Stimulated activated CD4-positive, alpha-beta T cell treated with anti-CD3 and anti-CD28 coated beads, Interleukin-1b, Interleukin-23, amount 100 ng/mL, for 48 hours (primary cell): Measurements from ENCODE around the gene KCND1.
A peak's percentile ranks its signal among the peaks of the same experiment; 100 is the strongest.

Source experiments
- DNase-seq: peaks from one replicate; pipeline ENCODE4 v3.0.0-alpha.2; 2020

The KCND1 gene

GRCh38 chrX:48974033-48974432 is 2.4 kb upstream of the KCND1 start:
- DNase-seq = no peak

DNA sequence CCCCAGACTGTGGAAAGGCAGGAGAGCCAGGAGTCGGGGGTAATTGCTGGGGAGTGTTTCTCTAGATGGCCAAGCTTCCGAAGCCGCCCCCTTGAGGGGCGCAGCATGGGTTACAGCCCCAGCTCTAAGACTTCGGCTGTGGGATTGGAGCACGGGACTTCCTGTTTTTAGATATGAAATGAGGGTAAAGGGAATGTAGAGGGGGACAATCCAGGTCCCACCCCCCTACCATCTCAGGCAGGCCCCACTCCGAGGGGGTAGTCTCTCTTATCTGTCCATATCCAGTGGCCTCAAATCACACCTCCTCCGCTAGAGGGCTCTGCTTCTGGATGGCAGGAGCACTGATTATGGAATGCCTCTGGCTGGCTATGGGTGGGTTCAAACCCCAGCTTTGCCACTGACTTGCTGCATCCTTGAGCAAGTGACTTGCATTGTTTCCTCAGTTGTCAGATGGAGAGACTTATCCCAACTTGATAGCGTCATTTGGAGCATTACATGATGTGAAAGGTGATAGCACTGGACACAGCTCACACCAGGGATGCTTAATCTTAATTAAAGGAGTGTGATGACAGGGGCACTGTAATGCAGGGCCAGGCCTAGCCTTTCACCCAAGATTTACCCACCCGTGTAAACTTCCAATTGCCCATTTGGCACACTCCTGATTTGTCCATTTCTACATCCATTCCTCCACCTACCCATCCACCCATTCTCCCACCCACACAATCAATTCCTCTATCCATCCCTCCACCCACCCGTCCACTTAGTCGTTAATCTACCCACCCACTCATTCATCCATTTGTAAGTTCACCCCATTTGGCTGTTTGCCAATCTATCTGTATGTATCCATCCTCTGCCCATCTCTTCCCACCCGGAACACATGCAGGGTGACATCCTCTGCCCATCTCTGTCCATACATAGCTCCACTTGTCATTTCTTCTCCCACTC is 848 bp upstream of the KCND1 start:
- peak; percentile 23 for DNase-seq

GRCh38 chrX:48969471-48969870 is 2.2 kb downstream of the KCND1 start:
- no peak for DNase-seq

DNA sequence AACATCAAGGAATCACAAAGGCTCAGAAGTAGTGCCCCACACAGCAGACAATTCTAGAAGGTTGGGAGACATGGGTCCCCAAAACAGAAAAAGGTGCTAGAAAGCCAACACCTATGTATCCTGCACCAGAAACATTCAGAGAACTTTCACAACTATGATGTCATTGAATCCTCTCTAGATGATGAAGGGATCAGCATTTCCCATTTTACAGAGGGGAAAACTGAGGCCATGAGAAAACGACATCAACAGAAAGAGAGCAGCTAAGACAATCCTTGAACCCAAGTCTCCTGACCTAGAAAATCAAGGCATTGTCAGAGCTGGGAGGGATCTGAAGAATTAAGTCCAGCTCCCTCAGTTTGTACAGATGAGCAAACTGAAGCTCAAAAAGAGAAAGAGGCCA is 3.3 kb downstream of the KCND1 start:
- DNase-seq = no peak

GRCh38 chrX:48966796-48967579 is 4.7 kb downstream of the KCND1 start:
- DNase-seq = no peak

DNA sequence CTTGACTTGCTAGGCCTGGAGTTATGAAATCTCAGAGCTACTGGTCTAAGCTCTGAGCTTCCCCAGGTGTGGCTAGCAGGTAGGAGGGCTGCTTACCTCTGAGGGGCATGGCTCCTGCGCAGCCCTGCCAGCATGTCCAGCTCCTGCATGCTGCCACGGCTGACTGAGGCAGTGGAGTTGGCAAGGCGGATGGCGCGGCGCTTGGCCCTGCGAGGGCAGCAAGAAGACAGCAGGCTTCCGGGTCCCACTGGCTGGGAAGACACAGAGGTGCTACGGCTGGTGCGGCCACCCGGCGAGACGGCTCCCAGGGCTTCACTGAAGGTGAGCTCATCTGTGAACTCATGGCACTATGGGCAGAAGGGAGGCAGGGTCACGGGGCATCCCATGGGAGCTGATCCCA is 5.7 kb downstream of the KCND1 start:
- DNase-seq = no peak

GRCh38 chrX:48961585-48962091 is 10.0 kb downstream of the KCND1 start:
- DNase-seq = no peak

DNA sequence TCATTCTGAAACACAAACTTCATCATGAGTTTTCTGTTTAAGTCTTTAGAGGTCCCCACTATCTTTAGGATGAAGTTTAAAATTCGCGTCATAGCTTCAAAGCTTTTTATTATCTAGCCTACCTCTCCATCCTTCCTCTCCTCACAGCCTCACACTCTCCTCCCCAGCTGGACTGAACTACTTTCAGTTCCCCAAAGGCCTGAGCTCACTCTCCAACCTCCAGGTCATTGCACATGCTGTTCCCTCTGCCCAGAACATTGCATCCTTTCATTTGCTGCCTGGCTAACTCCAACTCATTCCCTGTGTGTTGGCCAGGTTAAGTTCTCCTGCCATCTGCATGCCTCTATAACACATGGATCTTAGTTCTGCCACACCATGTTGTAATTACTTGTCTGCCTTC is 11.4 kb downstream of the KCND1 start:
- no peak for DNase-seq

DNA sequence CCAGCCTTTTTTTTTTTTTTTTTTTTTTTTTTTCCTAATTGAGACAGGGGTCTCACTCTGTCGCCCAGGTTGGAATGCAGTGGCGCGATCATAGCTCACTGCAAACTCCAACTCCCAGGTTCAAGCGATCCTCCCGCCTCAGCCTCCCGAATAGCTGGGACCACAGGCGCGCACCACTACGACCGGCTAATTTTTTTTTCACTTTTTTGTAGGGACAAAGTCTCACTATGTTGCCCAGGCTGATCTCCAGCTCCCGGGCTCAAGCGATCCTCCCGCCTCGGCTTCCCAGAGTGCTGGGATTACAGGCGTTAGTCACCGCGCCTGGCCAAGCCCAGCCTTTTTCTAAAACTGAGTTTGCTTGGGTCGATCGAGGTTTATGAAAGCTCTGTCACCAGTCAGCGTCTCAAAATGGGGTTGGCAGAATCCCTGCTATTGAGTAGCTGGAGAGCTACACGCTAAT is 13.0 kb downstream of the KCND1 start:
- peak; percentile 30 for DNase-seq

DNA sequence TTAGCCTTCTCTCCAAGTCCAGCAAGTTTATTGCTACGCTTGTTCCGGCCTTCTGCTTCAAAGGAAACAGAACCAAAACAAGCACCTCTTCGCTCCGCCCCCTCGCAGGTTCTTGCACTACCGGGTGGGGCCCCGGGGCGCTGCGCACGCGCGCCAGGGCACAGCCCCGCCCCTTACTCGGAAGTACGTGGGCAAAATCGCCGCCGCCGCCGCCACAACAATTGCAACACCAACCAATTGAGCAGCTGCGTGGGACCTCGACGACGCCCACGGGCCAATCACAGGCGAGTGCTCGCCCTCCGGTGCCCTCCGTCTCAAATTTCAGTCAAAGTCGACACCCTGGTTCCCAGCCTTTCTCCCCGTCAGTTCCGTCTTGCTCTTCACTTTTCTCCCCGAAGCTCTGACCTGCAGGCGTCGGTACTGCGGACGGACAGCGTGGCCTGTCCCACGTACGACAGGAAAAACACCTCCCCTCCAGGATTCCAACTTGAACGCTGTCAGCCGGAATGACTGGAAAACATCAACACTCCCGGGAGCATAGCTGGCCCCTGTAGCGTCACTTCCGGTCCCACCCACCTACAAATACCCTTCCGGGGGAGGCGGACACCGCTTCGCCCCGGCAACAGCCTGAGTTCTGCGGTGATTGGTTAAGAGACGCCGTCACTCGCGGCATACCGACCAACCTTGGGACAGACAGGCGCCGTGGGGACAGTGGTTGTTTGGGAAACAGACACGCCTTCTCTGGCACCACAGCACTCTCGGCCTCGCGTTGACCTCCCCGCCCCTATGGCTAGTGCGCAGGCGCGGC is 13.6 kb downstream of the KCND1 start:
- DNase-seq = peak; percentile 95

GRCh38 chrX:48957477-48957826 is 14.2 kb downstream of the KCND1 start, which contains the start of gene OTUD5:
TSS of gene OTUD5 (minus strand) at chrX:48957607. CDS start at chrX:48957570, 37 bp downstream.
- DNase-seq = peak; percentile 78

DNA sequence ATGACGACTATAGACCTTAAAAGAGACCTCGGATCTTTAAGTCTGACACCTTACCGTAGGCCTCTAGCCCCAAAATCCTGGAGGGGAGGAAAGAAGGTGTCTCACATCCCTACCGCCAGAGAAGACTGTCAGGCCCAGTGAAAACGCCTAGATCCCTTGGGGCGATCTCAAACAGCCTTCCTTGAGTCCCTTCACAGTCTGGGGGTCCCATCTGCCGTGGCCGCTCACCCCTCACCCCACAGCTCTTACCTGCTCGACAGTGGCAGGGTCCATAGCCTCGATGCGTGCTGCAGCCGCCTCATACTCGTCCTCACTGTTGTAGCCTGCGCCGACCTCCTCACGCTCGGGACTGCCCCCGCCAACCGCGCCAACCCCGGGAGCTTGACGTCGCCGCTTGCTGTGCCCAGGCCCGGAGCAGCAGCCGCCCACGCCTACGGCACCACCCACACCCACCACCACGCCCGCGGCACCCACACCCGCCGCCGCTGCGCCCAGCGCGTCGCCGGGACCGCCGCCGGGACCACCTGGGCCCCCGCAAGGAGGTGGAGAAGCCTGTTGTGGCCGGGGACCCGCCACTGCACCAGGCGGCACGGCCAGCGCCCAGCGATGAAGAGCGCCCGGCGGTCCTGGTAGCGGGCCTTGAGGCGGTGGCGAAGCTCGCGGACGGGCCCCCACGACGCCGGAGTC is 14.8 kb downstream of the KCND1 start:
- DNase-seq = peak; percentile 62

DNA sequence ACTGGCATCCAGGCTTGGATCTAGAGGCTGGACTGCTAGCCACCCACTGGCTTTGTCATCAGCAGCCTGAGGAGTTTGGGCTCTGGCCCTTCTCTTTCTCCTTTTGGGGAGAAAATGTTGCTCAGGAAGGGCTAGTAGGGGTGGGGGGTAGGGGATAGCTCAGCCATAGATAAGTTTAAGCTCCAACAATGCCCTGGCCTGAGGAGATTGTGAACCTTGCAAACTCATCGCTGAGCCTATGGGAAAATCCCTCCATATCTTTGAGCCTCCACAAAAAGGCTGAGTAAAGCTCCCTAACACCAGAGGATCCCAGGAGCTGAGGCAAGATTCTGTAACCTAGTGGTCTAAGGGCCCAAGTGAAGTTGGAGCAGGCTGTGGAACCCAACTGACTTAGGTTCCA is 23.1 kb downstream of the KCND1 start:
- DNase-seq = no peak

DNA sequence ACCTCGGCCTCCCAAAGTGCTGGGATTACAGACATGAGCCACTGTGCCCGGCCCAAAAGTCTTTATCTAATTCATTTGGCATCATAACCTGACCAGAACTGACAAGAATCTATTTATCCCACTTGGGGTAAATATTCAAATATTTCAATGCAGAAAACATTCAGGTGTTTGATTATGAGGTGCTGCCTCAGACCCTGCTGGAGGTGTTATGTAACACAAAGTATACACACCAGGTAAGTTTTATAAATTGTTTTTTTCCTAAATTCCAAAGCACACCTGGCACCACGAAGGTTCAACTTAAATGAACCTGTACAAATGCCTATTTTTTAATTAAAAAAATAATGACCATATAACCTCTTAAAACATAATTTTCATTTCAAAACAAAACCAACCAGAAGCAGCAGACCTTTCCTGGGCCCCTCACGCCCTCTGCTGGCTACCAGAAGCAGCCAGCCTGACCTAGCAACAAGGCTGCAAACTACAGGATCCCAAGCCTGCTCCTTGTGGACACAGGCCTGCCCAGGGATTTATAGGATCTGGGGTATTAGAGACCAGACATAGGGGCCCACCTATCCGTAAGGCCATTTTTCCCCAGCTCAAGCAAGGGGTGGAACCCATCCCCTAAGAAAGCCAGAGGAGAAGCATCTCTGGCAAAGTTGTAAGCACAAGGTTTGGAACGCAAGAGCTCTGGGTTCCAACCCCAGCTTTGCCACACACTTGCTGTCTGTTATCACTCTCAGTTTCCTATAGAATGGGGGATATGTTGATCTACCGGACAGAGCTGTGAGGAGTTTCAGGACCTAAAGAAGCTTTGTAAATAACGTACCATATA is 25.9 kb downstream of the KCND1 start:
- DNase-seq = no peak

DNA sequence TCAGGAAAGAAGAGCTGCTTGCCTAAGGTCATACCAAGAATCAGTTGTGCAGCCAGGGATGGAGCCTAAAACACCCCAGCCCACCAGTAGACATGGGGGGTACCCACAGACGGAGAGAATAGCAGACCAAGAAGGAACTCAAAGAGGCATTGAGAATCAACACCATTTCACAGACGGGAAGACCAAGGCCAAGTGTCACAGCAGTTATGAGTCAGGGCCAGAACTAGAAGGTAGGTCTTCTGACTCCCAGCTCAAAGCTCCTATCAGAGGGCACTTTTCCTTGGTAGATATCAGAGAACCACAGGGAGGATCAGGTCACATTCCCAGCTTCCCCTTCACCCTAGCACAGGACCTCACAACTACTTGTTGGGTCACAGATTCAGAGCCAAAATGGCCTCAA is 28.7 kb downstream of the KCND1 start:
- no peak for DNase-seq

- DNase-seq = no peak
Observed at GRCh38 chrX:48940404-48940955, 31.2 kb downstream of the KCND1 start.

DNA sequence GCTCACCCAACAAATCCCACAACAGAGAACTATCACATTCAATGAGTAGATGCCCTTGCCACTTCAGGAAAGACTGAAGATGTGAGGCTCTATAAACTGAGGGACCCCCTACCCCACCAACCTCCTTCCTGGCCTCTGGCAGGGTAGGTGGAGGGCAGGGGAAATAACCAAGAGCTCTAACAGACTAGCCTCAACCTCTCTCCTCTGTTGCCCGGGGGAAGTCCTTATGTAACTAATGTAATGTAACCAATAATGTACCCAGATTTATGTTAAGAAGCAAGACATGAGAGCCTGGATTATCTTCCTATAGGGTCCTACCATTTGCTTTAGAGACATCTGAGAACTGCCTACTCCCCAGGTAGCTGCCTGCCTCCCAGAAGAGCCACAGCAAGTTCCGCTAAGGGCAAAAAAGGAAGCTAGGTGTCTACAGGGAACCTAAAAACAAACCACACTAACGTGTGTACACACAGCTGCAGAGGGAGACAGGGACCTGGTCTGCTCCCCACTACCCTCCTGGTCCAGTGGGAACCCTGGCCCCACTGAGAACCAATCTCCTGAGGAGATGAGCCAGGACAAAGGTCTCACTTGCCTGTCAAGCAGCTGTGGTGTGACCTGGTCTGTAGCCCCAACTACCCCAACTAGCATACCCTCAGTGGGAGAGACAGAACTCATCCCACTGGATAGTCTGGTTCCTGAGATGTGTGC is 32.0 kb downstream of the KCND1 start:
- DNase-seq = no peak

GRCh38 chrX:48938721-48939425 is 32.8 kb downstream of the KCND1 start:
- DNase-seq = peak; percentile 86
